GM12865 (cell line): ENCODE measurements around the gene MTX3.

Source experiments
- DNase-seq: peaks from one replicate; pipeline ENCODE4 v3.0.0; 2010; ENCODE audit warnings: low read depth
- H3K4me3 ChIP-seq: 2 replicates; pipeline ENCODE4 v1.5.1; 2011; ENCODE audit warnings: mild to moderate bottlenecking, low read depth, low read length, control low read depth
- CTCF ChIP-seq: IDR thresholded peaks from 2 replicates; pipeline ENCODE4 v1.5.1; 2011; ENCODE audit warnings: low read length, control low read depth, low read depth, inconsistent platforms; ENCODE audit not compliant: insufficient read depth; ENCODE audit errors: missing control alignments

Gene MTX3

GRCh38 chr5:79962575-79963222 is 28.4 kb downstream of the MTX3 start:
- no peak for TF ChIP-seq CTCF
- H3K4me3 ChIP-seq = no peak overlapping the region
- DNase-seq = no peak

- DNase-seq = no peak
- TF ChIP-seq CTCF = no peak
- no peak overlapping the region for H3K4me3 ChIP-seq
These were observed 29.1 kb downstream of the MTX3 start for GRCh38 chr5:79961716-79962574.

GRCh38 chr5:79959407-79959806 is 31.7 kb downstream of the MTX3 start:
- no peak overlapping the region for H3K4me3 ChIP-seq
- no peak for TF ChIP-seq CTCF
- no peak for DNase-seq

GRCh38 chr5:79955941-79956670 is 35.0 kb downstream of the MTX3 start:
- no peak overlapping the region for H3K4me3 ChIP-seq
- no peak for TF ChIP-seq CTCF
- DNase-seq = no peak

- H3K4me3 ChIP-seq = no peak overlapping the region
- no peak for TF ChIP-seq CTCF
- no peak for DNase-seq
These were observed 35.6 kb downstream of the MTX3 start for GRCh38 chr5:79955356-79955895.

GRCh38 chr5:79954620-79955019 is 36.4 kb downstream of the MTX3 start:
- no peak for TF ChIP-seq CTCF
- no peak for DNase-seq
- no peak overlapping the region for H3K4me3 ChIP-seq
